Pancreas (tissue), 10 donors: Measurements from ENCODE around the gene MYO15A. TPM values are rescaled to one million over a fixed set of nuclear protein-coding genes. Genes with fewer than 3 reads are reported as not detected.

Experiments used
- ATAC-seq, 4 donors: fragments of 200-7000 bp; cut with Tn5 transposase; one replicate each; pipeline versions ENCODE4 v1.8.0 to v1.9.1; 2020; ENCODE audit warnings: mild to moderate bottlenecking in 4 of 4, moderate library complexity in 4 of 4
- DNase-seq, 6 donors: peaks; one replicate each; pipeline ENCODE4 v3.0.0-alpha.2; 2020
- FAIRE-seq: peaks from 2 replicates; lab custom pipeline; 2012; peaks lifted over from hg19 to GRCh38; lab: Jason Lieb, UNC
- H3K27ac ChIP-seq, 4 donors: fragments of 200-600 bp; sonication (generic); 1 replicate in 3 of 4; 2 replicates in 1 of 4; pipeline versions ENCODE4 v1.5.0 to v1.8.0; 2020
- H3K27me3 ChIP-seq, 4 donors: fragments of 200-600 bp; one replicate each; pipeline ENCODE4 v1.8.0; 2021
- H3K36me3 ChIP-seq, 3 donors: fragments of 200-600 bp; sonication (generic) in 1 of 3; one replicate each; pipeline versions ENCODE4 v1.5.0 to v1.8.0; 2020 to 2021
- H3K4me1 ChIP-seq, 3 donors: fragments of 200-600 bp; one replicate each; pipeline ENCODE4 v1.8.0; 2021
- H3K4me3 ChIP-seq, 4 donors: fragments of 200-600 bp; sonication (generic) in 2 of 4; one replicate each; pipeline versions ENCODE4 v1.5.0 to v1.8.0; 2020 to 2021
- H3K9me3 ChIP-seq, 4 donors: fragments of 200-600 bp; one replicate each; pipeline ENCODE4 v1.8.0; 2021
- CTCF ChIP-seq, 4 donors: fragments of 200-600 bp; sonication (generic) in 3 of 4; IDR thresholded peaks; one replicate each; pipeline versions ENCODE4 v1.5.0 to v1.8.0; 2021; ENCODE audit warnings: antibody characterized with exemption in 4 of 4
- WGBS, 2 donors: extraction: QIAGEN DNeasy Blood & Tissue Kit; methylation state at CpG; one replicate each; pipeline ENCODE4 v1.1.7; 2013; 5-methylcytosine and 5-hydroxymethylcytosine counted together
- intact Hi-C, 3 donors: fragments of 100-400 bp; cut with DNase I; formaldehyde crosslinking; loops; one replicate each; pipeline versions ENCODE4 v1.11.1 to v1.14.2; 2022
- polyA plus RNA-seq, 2 donors: library from polyadenylated mRNA; stranded (reverse); fragments of 200-250 nt; gene quantifications; one replicate each; pipeline ENCODE4 v1.2.3, GENCODE V29; 2013
- total RNA-seq, 6 donors: library from RNA; stranded (reverse); fragmentation: NEBNext Ultra II Directional in 4 of 6; extraction: Animal tissue kit (Norgen Biotek cat#: 25700) in 4 of 6; gene quantifications; one replicate each; pipeline versions ENCODE4 v1.2.1 to v1.2.4, GENCODE V29; 2021 to 2023
- donor health status: healthy with polysubstance abuse.
- donor health status: DM: no; HTN: no; CAD: no; lungs with moderate emphysema.
- donor health status: DM: no; HTN: no; CAD: no.
- donor health status: control.
- donor health status: control.
- donor health status: Bipolar disorder and iron deficiency.
- donor health status: DM: yes; HTN: yes; CAD: no.
- donor health status: DM: no; HTN: no; CAD: no.
- donor health status: DM: no; HTN: no; CAD: no.
- donor health status: DM: yes; HTN: yes; CAD: no.

Gene MYO15A
- total and polyA plus RNA-seq, 8 donors: 0.13 to 4.9 (median 0.87) TPM

DNA sequence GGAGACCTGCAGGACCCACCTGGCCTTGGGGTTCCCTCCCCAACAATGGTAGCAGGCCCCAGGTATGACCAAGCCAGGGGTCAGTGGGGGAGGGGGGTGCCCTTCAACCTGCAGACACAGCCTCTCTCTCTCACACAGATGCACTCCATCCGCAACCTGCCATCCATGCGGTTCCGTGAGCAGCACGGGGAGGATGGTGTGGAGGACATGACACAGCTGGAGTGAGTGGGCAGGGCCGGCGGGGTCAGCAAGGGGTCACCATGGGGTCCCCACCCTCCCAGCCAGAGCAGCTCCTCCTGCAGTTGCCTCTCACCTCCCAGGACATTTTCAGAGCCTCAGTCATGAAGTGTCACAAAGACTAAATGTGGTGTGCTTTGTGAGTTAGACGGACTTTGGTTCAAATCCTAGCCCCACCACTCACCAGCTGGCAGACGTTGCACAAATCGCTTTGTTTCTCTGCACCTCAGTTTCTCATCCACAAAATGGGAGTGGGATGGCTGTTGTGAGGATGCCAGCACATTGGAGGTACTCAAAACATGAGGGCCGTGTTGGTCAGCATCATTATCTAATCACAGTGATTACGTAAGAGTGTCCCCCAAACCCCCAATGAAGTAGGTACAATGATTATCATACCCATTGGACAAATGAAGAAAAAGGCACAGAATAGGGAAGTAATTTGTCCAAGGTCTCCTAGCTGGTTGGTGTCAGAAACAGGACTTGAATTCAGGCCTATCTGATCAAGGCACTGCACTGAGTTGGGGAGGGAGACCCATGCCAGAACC is 16.0 kb downstream of the MYO15A start:
- H3K27me3 ChIP-seq: no peaks in the 10 kb centered on the region
- H3K9me3 ChIP-seq: no peaks in the 10 kb centered on the region
- intact Hi-C loops: no loop called here
- H3K36me3 ChIP-seq: no peaks in the 10 kb centered on the region
- ATAC-seq: no peak
- no peaks in the 10 kb centered on the region for H3K4me1 ChIP-seq
- no peak overlapping the region for H3K27ac ChIP-seq
- FAIRE-seq: no peak
- 71 to 80% methylated on average over 11 of the region's 11 CpGs for WGBS, 2 donors
- DNase-seq: no peak
- H3K4me3 ChIP-seq: no peak overlapping the region
- no peak for TF ChIP-seq CTCF (IDR thresholded peaks at IDR 0.05)

DNA sequence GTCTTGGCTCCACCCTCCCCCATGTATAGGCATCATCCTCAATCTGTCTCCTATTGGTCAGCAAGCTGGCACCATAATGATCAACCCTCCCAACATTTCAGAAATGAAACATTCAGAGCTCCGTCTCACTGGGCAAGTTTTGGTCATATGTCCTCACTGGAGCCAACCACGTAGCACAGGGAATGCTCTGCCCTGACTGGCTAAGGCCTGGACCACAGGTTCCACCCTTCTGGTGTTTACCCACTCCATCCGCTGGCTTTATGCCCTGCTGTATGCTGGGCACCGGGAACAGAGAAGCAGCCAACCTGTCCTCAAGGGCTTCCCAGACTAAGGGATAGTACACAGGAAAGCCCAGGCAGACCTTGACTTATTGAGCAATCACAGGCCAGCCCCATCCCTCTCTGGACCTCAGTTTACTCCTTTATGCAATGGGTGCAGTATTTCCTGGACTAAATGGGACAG is 20.5 kb downstream of the MYO15A start:
- DNase-seq (no peak), FAIRE-seq (no peak), ATAC-seq (peak; percentile 9 to 78 (median 68))
- no peak overlapping the region for H3K4me3 ChIP-seq
- H3K36me3 ChIP-seq: no peaks in the 10 kb centered on the region
- no peaks in the 10 kb centered on the region for H3K27me3 ChIP-seq
- WGBS, 2 donors: 35 to 37% methylated on average over 4 of the region's 4 CpGs
- TF ChIP-seq CTCF (IDR thresholded peaks at IDR 0.05): no peak
- H3K27ac ChIP-seq: no peak overlapping the region
- intact Hi-C loops: no loop called here
- no peaks in the 10 kb centered on the region for H3K4me1 ChIP-seq
- H3K9me3 ChIP-seq: no peaks in the 10 kb centered on the region

DNA sequence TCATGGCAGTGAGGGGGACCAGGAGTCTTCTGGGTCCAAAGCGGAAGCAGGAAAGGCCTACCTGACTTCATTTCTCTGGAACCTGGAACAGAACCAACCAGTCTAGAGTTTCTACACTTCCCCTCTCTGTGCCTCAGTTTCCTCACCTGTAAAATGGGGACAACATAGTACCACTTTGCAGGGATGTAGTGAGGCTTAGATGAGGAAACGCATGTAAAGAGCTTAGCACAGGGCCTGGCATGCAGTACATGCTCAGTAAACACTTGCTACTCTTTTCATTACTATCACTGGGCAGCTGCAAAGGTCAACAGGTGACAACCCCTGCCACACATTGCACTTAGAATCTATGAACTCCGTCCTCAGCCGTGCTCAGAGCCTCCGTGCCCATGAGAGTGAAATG is 24.2 kb downstream of the MYO15A start:
- Histone ChIP-seq H3K9me3 (no peaks in the 10 kb centered on the region), H3K4me3 (no peak overlapping the region), H3K36me3 (no peaks in the 10 kb centered on the region), H3K27me3 (no peaks in the 10 kb centered on the region), H3K27ac (no peak overlapping the region), H3K4me1 (no peaks in the 10 kb centered on the region)
- TF ChIP-seq CTCF (IDR thresholded peaks at IDR 0.05): no peak
- DNase-seq (no peak), FAIRE-seq (no peak), ATAC-seq (no peak)
- intact Hi-C loops: no loop called here
- 85 to 87% methylated on average over 5 of the region's 5 CpGs for WGBS, 2 donors

GRCh38 chr17:18136357-18136756 is 27.8 kb downstream of the MYO15A start:
- Histone ChIP-seq H3K27me3 (no peaks in the 10 kb centered on the region), H3K9me3 (no peaks in the 10 kb centered on the region), H3K27ac (no peak overlapping the region), H3K36me3 (no peaks in the 10 kb centered on the region), H3K4me3 (no peak overlapping the region), H3K4me1 (no peaks in the 10 kb centered on the region)
- no peak for DNase-seq
- intact Hi-C loops: no loop called here
- no peak for ATAC-seq
- 73 to 76% methylated on average over 19 of the region's 19 CpGs for WGBS, 2 donors
- no peak for FAIRE-seq
- no peak for TF ChIP-seq CTCF (IDR thresholded peaks at IDR 0.05)

- Histone ChIP-seq H3K36me3 (no peaks in the 10 kb centered on the region), H3K27ac (no peak overlapping the region), H3K9me3 (no peaks in the 10 kb centered on the region), H3K4me1 (no peaks in the 10 kb centered on the region), H3K4me3 (no peak overlapping the region), H3K27me3 (no peaks in the 10 kb centered on the region)
- intact Hi-C loops: no loop called here
- FAIRE-seq (no peak), DNase-seq (no peak), ATAC-seq (no peak)
- TF ChIP-seq CTCF (IDR thresholded peaks at IDR 0.05): no peak
- WGBS, 2 donors: 80 to 84% methylated on average over 8 of the region's 8 CpGs
Measured at GRCh38 chr17:18138065-18138749, 29.7 kb downstream of the MYO15A start.
